Activated T-cell treated with anti-CD3 and anti-CD28 coated beads, Interleukin-2, amount 50 U/mL, for 4 hours (primary cell): ENCODE measurements around the gene C9orf57. TPM values are rescaled to one million over a fixed set of nuclear protein-coding genes. Genes with fewer than 3 reads are reported as not detected.
"Not testable (repeated sequence)": the region's sequence is repeated elsewhere in the genome, so short reads cannot be mapped to it uniquely, and the experiment has no call there.

Experiments used
- ATAC-seq, 2 donors: fragments of 200-7000 bp; cut with Tn5 transposase; one replicate each; pipeline ENCODE4 v1.10.0; 2021
- DNase-seq: peaks from one replicate; pipeline ENCODE4 v3.0.0-alpha.2; 2020
- H3K27me3 Mint-ChIP-seq: one replicate; pipeline ENCODE4 v1.8.0; 2021; ENCODE audit warnings: low read depth, mixed read lengths
- H3K36me3 Mint-ChIP-seq: one replicate; pipeline ENCODE4 v1.8.0; 2022; ENCODE audit warnings: mixed read lengths; ENCODE audit not compliant: insufficient read depth
- H3K4me1 Mint-ChIP-seq: one replicate; pipeline ENCODE4 v1.8.0; 2021; ENCODE audit warnings: low read depth, mixed read lengths
- H3K4me3 Mint-ChIP-seq: one replicate; pipeline ENCODE4 v1.8.0; 2021; ENCODE audit warnings: mild to moderate bottlenecking, moderate library complexity, mixed read lengths
- H3K9me3 Mint-ChIP-seq: one replicate; pipeline ENCODE4 v1.8.0; 2021; ENCODE audit warnings: mixed read lengths
- total RNA-seq, 3 donors: library from RNA; stranded (reverse); gene quantifications; one replicate each; pipeline ENCODE4 v1.2.1, GENCODE V29; 2021

Gene C9orf57, protein sequence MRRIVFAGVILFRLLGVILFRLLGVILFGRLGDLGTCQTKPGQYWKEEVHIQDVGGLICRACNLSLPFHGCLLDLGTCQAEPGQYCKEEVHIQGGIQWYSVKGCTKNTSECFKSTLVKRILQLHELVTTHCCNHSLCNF
- total RNA-seq: not detected

DNA sequence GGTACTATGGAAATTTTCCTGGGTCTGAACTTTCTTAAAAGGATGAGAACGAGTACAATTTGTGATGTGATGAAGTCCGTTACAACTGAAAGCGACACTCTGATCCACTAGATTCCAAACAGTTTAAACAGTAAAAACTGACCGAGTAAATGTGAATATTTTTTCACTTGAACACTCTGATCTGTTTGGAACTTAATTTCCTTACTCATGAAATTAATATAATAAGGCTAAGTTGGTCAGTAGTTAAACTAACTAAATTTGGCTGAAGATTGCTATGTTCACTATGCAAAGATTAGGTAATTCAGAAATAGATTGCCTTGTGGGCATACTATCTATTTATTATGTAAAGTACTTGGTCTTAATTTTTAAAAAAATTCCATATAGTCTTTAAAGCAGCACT is at the start of gene C9orf57:
Gene C9orf57, minus strand, starts transcription at position 101 of the 400 bp plus-strand sequence. CDS start 1,282 bp downstream, outside the sequence.
- H3K36me3 Mint-ChIP-seq: no peaks in the 10 kb centered on the region
- no peaks in the 10 kb centered on the region for H3K4me1 Mint-ChIP-seq
- peaks cover 12% of the 10 kb centered on the region for H3K27me3 Mint-ChIP-seq
- no peaks in the 10 kb centered on the region for H3K9me3 Mint-ChIP-seq
- ATAC-seq (no peak), DNase-seq (no peak)
- H3K4me3 Mint-ChIP-seq: no peak within 1 kb of the TSS

DNA sequence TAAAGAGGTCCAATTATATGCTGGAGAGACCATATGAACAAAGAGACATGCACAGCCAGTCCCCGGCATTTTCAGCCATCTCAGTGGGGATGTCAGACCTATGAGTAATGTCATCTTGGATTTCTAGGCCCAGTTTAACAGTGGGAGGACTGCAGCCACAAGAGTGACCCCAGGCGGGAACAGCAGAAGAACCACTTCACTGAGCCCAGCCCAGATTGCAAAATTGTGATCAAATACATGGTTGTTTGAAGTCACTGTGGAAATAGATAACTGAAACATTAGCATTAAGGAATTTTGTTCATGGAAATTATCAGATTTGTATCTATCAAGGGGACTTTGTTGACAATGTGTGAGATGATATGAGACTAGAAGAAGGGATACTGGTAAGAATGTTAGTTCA is 42.1 kb upstream of the C9orf57 start:
- H3K4me1 Mint-ChIP-seq: no peaks in the 10 kb centered on the region
- no peak overlapping the region for H3K4me3 Mint-ChIP-seq
- ATAC-seq: no peak
- no peak for DNase-seq
- H3K36me3 Mint-ChIP-seq: no peaks in the 10 kb centered on the region
- H3K9me3 Mint-ChIP-seq: no peaks in the 10 kb centered on the region
- peaks cover 2% of the 10 kb centered on the region for H3K27me3 Mint-ChIP-seq

DNA sequence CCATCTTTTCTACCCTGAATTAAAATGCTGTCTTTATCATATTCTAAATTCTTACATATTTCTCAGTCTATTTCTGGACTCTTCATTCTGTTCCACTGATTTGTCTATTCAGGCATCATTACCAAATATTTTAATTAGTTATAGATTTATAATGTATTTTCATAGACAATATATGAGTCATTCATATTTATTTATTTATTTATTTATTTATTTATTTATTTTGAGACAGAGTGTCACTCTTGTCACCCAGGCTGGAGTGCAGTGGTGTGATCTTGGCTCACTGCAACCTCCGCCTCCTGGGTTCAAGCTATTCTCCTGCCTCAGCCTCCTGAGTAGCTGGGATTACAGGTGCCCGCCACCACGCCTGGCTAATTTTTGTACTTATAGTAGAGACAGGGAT is 35.1 kb upstream of the C9orf57 start:
- ATAC-seq, H3K9me3 Mint-ChIP-seq, DNase-seq, H3K4me3 Mint-ChIP-seq, H3K4me1 Mint-ChIP-seq, H3K36me3 Mint-ChIP-seq: not testable (repeated sequence)
- H3K27me3 Mint-ChIP-seq: peaks cover 13% of the 10 kb centered on the region

DNA sequence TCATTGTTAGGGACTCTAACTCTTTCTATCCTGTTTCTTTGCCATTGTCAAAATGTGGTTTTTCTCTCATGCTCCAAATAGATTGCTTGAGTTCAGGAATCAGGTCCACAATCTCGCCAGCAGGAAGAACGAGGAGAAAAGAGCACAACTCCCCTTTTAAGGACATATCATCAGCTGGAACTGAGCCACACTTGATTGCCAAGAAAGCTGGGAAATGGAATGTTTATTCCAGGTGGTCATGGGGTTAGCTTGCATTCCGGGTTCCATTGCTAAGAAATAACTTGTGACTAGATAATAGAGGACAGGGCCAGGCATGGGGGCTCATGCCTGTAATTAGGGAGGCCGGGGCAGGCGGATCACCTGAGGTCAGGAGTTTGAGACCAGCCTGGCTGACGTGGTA is 32.4 kb upstream of the C9orf57 start:
- no peak overlapping the region for H3K4me3 Mint-ChIP-seq
- DNase-seq: no peak
- no peaks in the 10 kb centered on the region for H3K36me3 Mint-ChIP-seq
- ATAC-seq: no peak
- peaks cover 13% of the 10 kb centered on the region for H3K27me3 Mint-ChIP-seq
- no peaks in the 10 kb centered on the region for H3K9me3 Mint-ChIP-seq
- H3K4me1 Mint-ChIP-seq: no peaks in the 10 kb centered on the region

DNA sequence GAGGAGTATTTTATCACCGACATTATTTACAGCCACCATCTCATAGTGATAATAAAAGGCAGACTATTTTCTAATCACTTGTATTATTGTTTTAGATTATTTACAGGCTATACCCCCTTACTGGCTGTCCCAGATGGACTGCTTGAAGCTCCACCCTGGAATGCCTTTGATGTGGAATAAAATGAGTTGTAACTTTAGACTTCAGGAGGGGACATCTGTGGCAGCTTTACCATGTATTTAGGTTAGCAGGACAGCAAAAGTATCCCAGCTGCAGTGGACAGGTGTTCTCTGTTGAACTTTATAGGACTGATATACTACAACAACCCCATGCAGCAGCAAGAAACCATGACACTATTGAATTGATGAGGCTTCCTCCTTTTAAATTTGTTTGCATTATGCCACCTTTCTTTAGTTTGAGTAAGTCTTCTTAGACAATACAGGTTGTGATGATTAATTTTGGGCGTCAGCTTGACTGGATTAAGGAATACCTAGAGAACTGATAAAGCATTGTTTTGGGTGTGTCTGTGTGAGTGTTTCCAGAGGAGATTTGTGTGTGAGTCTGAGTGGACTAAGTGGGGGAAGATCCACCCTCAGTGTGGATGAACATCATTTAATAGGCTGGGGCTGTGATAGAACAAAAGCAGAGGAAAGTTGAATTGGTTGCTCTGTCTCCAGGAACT is 29.2 kb upstream of the C9orf57 start:
- ATAC-seq: no peak
- Mint-ChIP-seq H3K4me1 (no peaks in the 10 kb centered on the region), H3K27me3 (peaks cover 10% of the 10 kb centered on the region), H3K36me3 (no peaks in the 10 kb centered on the region), H3K9me3 (no peaks in the 10 kb centered on the region), H3K4me3 (no peak overlapping the region)
- DNase-seq: no peak

DNA sequence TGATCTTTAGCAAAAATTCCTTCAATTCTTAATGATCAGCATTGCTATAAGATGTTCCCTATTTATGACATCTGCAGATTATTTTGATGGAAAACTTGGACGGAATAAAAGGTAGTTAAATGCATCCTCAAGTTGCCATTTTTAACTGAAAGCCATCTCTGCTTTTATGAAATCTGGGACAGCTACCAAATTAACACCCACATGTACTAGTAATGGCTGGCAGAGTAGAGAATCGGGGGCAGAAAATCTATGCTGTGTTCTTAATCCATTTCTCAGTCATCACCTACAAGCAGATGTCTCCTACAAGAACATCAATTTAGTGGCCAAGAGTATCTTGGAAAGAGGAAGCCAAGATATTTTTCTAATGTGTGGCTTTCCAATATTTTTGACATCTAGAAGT is 22.1 kb upstream of the C9orf57 start:
- H3K27me3 Mint-ChIP-seq: peaks cover 11% of the 10 kb centered on the region
- H3K4me1 Mint-ChIP-seq: no peaks in the 10 kb centered on the region
- DNase-seq (no peak), ATAC-seq (no peak)
- H3K36me3 Mint-ChIP-seq: no peaks in the 10 kb centered on the region
- no peaks in the 10 kb centered on the region for H3K9me3 Mint-ChIP-seq
- H3K4me3 Mint-ChIP-seq: no peak overlapping the region

DNA sequence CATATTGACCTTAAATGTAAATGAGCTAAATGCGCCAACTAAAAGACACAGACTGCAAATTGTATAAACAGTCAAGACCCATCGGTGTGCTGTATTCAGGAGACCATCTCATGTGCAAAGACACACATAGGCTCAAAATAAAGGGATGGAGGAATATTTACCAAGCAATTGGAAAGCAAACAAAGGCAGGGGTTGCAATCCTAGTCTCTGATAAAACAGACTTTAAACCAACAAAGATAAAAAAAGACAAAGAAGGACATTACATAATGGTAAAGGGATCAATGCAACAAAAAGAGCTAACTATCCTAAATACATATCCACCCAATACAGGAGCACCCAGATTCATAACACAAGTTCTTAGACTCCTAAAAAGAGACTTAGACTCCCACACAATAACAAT is 14.3 kb upstream of the C9orf57 start:
- DNase-seq, ATAC-seq, H3K4me1 Mint-ChIP-seq, H3K27me3 Mint-ChIP-seq, H3K9me3 Mint-ChIP-seq, H3K4me3 Mint-ChIP-seq, H3K36me3 Mint-ChIP-seq: not testable (repeated sequence)

DNA sequence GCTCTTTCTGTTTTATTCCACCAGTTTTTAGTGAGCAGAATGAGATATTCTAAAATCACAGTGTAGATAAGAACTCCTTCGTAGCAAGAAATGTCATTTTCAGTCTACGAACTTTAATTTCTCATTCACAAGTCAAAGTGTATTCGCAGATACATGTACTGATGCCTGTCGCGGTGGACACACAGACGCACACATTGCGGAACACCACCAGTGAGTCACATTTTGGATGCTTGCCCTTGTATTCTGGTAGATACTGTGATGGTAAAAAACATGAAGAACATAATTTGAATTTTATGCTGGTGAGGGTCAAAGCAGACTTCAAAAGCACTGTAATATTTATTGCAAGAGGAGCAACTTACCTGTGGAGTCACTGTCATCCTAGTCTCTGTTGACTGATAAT is 4.7 kb upstream of the C9orf57 start:
- no peak for ATAC-seq
- peaks cover 18% of the 10 kb centered on the region for H3K27me3 Mint-ChIP-seq
- DNase-seq: no peak
- H3K4me3 Mint-ChIP-seq: no peak overlapping the region
- no peaks in the 10 kb centered on the region for H3K4me1 Mint-ChIP-seq
- no peaks in the 10 kb centered on the region for H3K9me3 Mint-ChIP-seq
- no peaks in the 10 kb centered on the region for H3K36me3 Mint-ChIP-seq

DNA sequence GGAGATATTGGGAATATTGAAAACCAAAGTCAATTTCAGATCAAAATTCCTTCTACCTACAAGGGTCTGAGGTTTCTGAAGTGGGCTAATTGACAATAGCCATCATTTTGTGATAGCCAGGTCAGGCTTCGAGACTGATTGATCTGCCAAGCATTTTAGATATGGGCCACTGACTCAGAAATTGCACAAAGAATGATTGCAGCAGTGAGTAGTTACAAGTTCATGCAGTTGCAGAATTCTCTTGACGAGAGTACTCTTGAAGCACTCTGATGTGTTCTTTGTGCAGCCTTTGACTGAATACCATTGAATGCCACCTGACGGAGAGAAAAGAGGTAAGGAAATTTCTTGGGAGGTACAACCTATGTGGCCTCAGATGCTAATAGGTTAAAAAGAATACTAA is 8.3 kb downstream of the C9orf57 start:
- ATAC-seq (no peak), DNase-seq (no peak)
- no peaks in the 10 kb centered on the region for H3K36me3 Mint-ChIP-seq
- no peaks in the 10 kb centered on the region for H3K9me3 Mint-ChIP-seq
- H3K4me1 Mint-ChIP-seq: no peaks in the 10 kb centered on the region
- peaks cover 2% of the 10 kb centered on the region for H3K27me3 Mint-ChIP-seq
- no peak overlapping the region for H3K4me3 Mint-ChIP-seq

DNA sequence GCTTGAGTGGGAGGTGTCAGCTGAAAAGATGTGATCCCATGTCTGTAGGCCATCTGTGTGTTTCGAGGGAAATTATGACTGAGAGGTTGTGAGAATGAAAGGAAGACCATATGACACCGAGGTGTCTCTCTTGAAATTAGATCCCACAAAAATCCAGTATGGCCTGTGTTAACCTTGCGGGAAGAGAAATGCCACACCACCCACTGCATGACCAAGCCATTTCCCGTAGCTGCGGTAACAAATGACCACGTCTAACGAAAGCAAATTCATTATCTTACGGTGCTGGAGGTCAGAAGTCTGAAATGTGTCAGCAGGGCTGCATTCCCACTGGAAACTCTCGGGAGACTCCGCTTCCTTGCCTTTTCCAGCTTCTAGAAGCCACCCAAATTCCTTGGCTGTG is 11.6 kb downstream of the C9orf57 start:
- Mint-ChIP-seq H3K27me3 (peaks cover 5% of the 10 kb centered on the region), H3K9me3 (no peaks in the 10 kb centered on the region), H3K36me3 (no peaks in the 10 kb centered on the region), H3K4me1 (no peaks in the 10 kb centered on the region), H3K4me3 (no peak overlapping the region)
- ATAC-seq (no peak), DNase-seq (no peak)

DNA sequence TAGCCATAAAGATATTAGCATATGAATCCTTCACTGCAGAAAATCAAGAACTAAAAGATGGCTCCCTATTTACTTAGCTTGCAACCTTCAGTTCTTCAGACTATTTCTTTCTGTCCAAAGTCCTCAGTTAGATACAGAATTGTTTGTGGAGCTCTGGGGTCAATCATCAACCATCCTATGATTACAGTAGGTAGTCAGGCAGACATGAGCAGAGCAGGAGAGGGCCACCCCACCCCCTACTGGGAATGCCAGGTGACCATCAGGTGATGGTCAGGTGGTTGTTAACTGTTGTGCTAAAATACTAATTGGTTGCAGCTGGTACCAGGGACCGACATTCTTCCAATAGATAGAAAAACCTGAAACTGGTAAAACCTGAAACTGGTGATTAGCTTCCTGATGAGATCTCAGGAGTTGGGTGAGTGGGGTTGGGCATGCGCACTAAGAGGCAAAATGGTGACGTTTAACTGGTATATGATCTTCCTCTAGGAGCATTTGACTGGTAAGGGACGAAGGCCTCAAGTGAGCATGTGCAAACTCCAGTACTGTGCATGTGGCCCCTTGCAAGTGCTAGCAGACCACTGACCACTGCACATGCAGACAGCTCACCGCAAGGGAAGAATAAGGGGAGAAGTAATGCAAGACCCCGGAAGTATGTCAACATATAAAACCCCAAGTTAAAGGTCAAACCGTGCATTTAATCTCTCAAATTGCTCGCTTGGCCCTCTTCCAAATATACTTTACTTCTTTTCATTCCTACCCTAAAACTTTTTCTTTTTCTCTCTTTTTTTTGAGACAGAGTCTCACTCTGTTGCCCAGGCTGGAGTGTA is 13.6 kb downstream of the C9orf57 start:
- Mint-ChIP-seq H3K9me3 (no peaks in the 10 kb centered on the region), H3K4me1 (no peaks in the 10 kb centered on the region), H3K36me3 (no peaks in the 10 kb centered on the region), H3K27me3 (peaks cover 5% of the 10 kb centered on the region), H3K4me3 (no peak overlapping the region)
- ATAC-seq: no peak
- DNase-seq: no peak

DNA sequence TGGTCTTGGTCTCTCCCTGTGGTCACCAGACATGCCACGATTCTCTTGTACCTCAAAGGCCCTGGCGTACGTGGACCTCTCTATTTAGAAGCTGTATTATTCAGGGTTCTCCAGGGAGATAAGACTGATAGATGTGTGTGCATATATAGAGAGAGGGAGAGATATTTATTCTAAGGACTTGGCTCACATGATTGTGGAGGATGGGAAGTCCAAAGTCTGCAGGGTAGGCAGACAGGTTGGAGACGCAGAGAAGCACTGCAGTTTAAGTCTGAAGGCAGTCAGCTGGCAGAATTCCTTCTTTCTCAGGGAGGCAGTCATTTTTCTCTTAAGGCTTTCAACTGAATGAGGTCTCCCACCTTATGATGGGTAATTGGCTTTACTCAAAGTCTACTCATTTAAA is 16.3 kb downstream of the C9orf57 start:
- ATAC-seq (no peak), DNase-seq (no peak)
- Mint-ChIP-seq H3K27me3 (peaks cover 11% of the 10 kb centered on the region), H3K9me3 (no peaks in the 10 kb centered on the region), H3K36me3 (no peaks in the 10 kb centered on the region), H3K4me3 (no peak overlapping the region), H3K4me1 (peaks cover 3% of the 10 kb centered on the region)

DNA sequence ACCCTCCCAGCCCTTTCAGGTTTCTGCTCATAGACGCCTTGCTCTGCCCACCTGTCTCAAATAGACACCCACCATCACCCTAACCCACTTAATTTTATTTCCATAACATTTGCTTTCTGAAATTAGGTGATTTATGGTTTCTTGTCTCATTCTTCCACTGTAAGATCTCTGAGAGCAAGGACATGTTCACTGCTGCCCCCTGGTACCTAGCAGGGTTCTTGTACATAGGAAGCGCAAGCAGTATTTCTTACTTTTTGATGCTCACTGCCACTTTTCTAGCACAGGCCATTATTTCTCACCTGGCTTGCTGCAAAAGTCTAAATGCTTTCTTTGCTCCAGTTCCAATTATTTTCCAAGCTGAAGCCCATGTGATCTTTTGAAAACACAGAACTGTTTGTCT is 16.8 kb downstream of the C9orf57 start:
- Mint-ChIP-seq H3K4me1 (peaks cover 5% of the 10 kb centered on the region), H3K9me3 (no peaks in the 10 kb centered on the region), H3K4me3 (no peak overlapping the region), H3K36me3 (no peaks in the 10 kb centered on the region), H3K27me3 (peaks cover 11% of the 10 kb centered on the region)
- ATAC-seq: no peak
- no peak for DNase-seq

DNA sequence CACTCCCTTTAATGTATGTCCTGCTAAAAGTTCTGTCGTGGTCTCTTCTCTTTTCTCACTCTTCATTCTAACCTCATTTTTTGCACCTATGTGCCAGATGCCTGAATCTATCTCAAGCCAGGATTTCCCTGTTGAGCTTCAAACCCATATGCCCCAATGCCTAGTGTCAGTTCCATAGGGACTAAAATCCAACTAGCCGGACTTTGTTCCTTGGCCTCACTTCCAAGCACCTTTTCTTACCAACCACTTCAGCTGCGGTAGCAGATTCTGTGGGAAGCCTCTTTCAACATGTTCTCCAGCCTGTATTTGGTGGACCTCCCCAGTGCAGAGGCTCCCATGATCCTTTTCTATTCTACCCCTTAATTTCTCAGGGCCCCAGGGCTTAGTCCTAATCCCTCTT is 17.5 kb downstream of the C9orf57 start:
- Mint-ChIP-seq H3K4me1 (peaks cover 5% of the 10 kb centered on the region), H3K27me3 (peaks cover 11% of the 10 kb centered on the region), H3K9me3 (no peaks in the 10 kb centered on the region), H3K4me3 (no peak overlapping the region), H3K36me3 (no peaks in the 10 kb centered on the region)
- DNase-seq (no peak), ATAC-seq (no peak)

DNA sequence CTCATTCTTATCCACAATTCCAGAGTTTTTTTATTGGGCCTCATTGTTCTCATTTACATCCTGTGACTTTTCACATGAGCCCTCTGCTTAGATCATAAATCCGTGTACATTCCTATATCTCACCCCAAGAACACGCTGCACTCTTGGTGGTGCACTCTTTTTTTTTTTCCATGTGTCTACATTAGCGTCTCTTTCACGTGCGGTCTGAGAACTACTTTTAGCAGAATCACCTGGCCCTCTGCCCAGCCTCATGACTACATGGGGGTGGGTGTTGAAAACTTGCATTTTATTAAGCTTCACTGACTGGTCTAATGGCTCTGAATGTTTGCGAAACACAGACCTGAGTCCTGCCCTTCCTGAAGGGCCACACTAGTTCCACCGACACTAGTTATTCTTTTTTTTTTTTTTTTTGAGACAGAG is 18.6 kb downstream of the C9orf57 start:
- H3K36me3 Mint-ChIP-seq: no peaks in the 10 kb centered on the region
- no peak for ATAC-seq
- no peak overlapping the region for H3K4me3 Mint-ChIP-seq
- no peak for DNase-seq
- H3K9me3 Mint-ChIP-seq: no peaks in the 10 kb centered on the region
- peaks cover 5% of the 10 kb centered on the region for H3K4me1 Mint-ChIP-seq
- H3K27me3 Mint-ChIP-seq: peaks cover 8% of the 10 kb centered on the region
